ENCODE measurements around the gene CTSZ. TPM values are rescaled to one million over a fixed set of nuclear protein-coding genes. Genes with fewer than 3 reads are reported as not detected.

The CTSZ gene
- total RNA-seq, 1 donor from 2014 or later, result 278 TPM

- no peaks in the 10 kb centered on the region for H3K9me3 Mint-ChIP-seq
- DNase-seq, result peak; percentile 98
- intact Hi-C loops (cut with micrococcal nuclease), result loop anchor here (1.0 to 5.0 kb wide), 8 partner anchors 10 to 723 kb away; partner anchors contain the start of genes CTSZ, NELFCD, PRELID3B and RAB22A
- H3K4me1 Mint-ChIP-seq, result peaks cover 50% of the 10 kb centered on the region
- H3K27ac Mint-ChIP-seq, result peak within 1 kb of the TSS; percentile 95
- peaks cover 83% of the 10 kb centered on the region for H3K36me3 Mint-ChIP-seq (ENCODE audit: low read depth)
- no peaks in the 10 kb centered on the region for H3K27me3 Mint-ChIP-seq
- peak; percentile 96 for ATAC-seq (ENCODE audit: low read depth)
- ChIA-PET CTCF (interaction anchor here (0.8 to 2.4 kb wide), 8 partner anchors 16 to 190 kb away, joined by 3 to 10 read pairs (median 4); no protein-coding TSS in a partner anchor), POLR2A (interaction anchor here (0.8 to 4.4 kb wide), 37 partner anchors 8 to 1634 kb away, joined by 3 to 89 read pairs (median 6); partner anchors contain the start of genes CTSZ, GNAS, GNAS-AS1 and NELFCD)
- no peak for TF ChIP-seq CTCF (IDR thresholded peaks at IDR 0.05)
- peak within 1 kb of the TSS; percentile 96 for H3K4me3 Mint-ChIP-seq
These were observed 25.1 kb upstream of the CTSZ start, which contains the start of gene ATP5F1E for GRCh38 chr20:59032023-59032712. TSS of gene ATP5F1E (minus strand) at chr20:59032335. CDS start at chr20:59032251, 84 bp downstream.

- DNase-seq (no peak), ATAC-seq (ENCODE audit: low read depth) (no peak)
- Mint-ChIP-seq H3K4me3 (peak overlapping the region; percentile 96), H3K27me3 (no peaks in the 10 kb centered on the region), H3K9me3 (no peaks in the 10 kb centered on the region), H3K36me3 (ENCODE audit: low read depth) (peaks cover 83% of the 10 kb centered on the region), H3K4me1 (peaks cover 56% of the 10 kb centered on the region), H3K27ac (peak overlapping the region; percentile 95)
- ChIA-PET CTCF (interaction anchor here (0.9 to 2.4 kb wide), 6 partner anchors 16 to 191 kb away, joined by 3 to 10 read pairs (median 4); no protein-coding TSS in a partner anchor), POLR2A (interaction anchor here (0.9 to 4.4 kb wide), 27 partner anchors 8 to 1634 kb away, joined by 3 to 89 read pairs (median 7); partner anchors contain the start of genes CTSZ, GNAS, GNAS-AS1 and NELFCD)
- intact Hi-C loops (cut with micrococcal nuclease), result loop anchor here (1.0 to 5.0 kb wide), 8 partner anchors 11 to 722 kb away; partner anchors contain the start of genes CTSZ, NELFCD, PRELID3B and RAB22A
- TF ChIP-seq CTCF (IDR thresholded peaks at IDR 0.05), result no peak
These were observed 24.5 kb upstream of the CTSZ start for GRCh38 chr20:59031564-59032022.

GRCh38 chr20:59030911-59031563 is 24.0 kb upstream of the CTSZ start:
- CTCF ChIA-PET, result interaction anchor here (1.2 to 2.4 kb wide), 5 partner anchors 15 to 191 kb away, joined by 3 to 10 read pairs (median 5); no protein-coding TSS in a partner anchor
- peaks cover 83% of the 10 kb centered on the region for H3K36me3 Mint-ChIP-seq (ENCODE audit: low read depth)

GRCh38 chr20:59028812-59029211 is 21.8 kb upstream of the CTSZ start:
- Mint-ChIP-seq H3K4me1 (peaks cover 60% of the 10 kb centered on the region), H3K4me3 (peak overlapping the region; percentile 12), H3K27ac (no peak overlapping the region), H3K36me3 (ENCODE audit: low read depth) (peaks cover 83% of the 10 kb centered on the region), H3K27me3 (no peaks in the 10 kb centered on the region), H3K9me3 (no peaks in the 10 kb centered on the region)
- ATAC-seq (ENCODE audit: low read depth) (no peak), DNase-seq (no peak)
- ChIA-PET POLR2A (interaction anchor here (0.6 to 0.9 kb wide), 5 partner anchors 9 to 140 kb away, joined by 3 to 4 read pairs (median 3); partner anchors contain the start of gene TUBB1), CTCF (interaction anchor here (0.7 kb wide), 1 partner anchor 162 kb away, joined by 4 read pairs; no protein-coding TSS in a partner anchor)
- intact Hi-C loops (cut with micrococcal nuclease), result no loop called here
- TF ChIP-seq CTCF (IDR thresholded peaks at IDR 0.05), result no peak

More at GRCh38 chr20:59030911-59031563, 24.0 kb upstream of the CTSZ start:
- POLR2A ChIA-PET, result interaction anchor here (1.0 to 4.4 kb wide), 14 partner anchors 9 to 1633 kb away, joined by 3 to 89 read pairs (median 38); partner anchors contain the start of genes CTSZ, GNAS, GNAS-AS1 and NELFCD
- no peak for TF ChIP-seq CTCF (IDR thresholded peaks at IDR 0.05)
- peak overlapping the region; percentile 95 for H3K27ac Mint-ChIP-seq
- ATAC-seq (ENCODE audit: low read depth) (no peak), DNase-seq (no peak)
- no peaks in the 10 kb centered on the region for H3K27me3 Mint-ChIP-seq
- peaks cover 58% of the 10 kb centered on the region for H3K4me1 Mint-ChIP-seq
- intact Hi-C loops (cut with micrococcal nuclease), result loop anchor here (5.0 kb wide), 1 partner anchor 379 kb away; the partner anchor contains the start of gene STX16
- no peaks in the 10 kb centered on the region for H3K9me3 Mint-ChIP-seq
- peak overlapping the region; percentile 96 for H3K4me3 Mint-ChIP-seq

Data from activated B cell treated with CpG ODN at 0.5 μM for 24 hours (primary cell).